Sigmoid colon (tissue), 4 donors: Measurements from ENCODE around the gene TBC1D8.

Source experiments
- CTCF ChIP-seq, 4 experiments: fragments of 450-650 bp in 3 of 4; fragments of 200-600 bp in 1 of 4; IDR thresholded peaks; one replicate each; pipeline ENCODE4 v1.5.1; 2016 to 2019; ENCODE audit warnings: antibody characterized with exemption in 4 of 4, mild to moderate bottlenecking in 3 of 4, moderate library complexity in 2 of 4
- EP300 ChIP-seq, 4 donors: sonication (generic); formaldehyde crosslinking; IDR thresholded peaks; one replicate each; pipeline ENCODE4 v1.6.1; 2017; ENCODE audit warnings: antibody characterized with exemption in 4 of 4
- POLR2A ChIP-seq, 2 donors: fragments of 450-650 bp; IDR thresholded peaks; one replicate each; pipeline ENCODE4 v1.6.1; 2016; ENCODE audit warnings: antibody characterized with exemption in 2 of 2, mild to moderate bottlenecking in 2 of 2, moderate library complexity in 2 of 2
- POLR2AphosphoS5 ChIP-seq, 4 donors: sonication (generic); formaldehyde crosslinking; IDR thresholded peaks; one replicate each; pipeline ENCODE4 v1.6.1; 2017; ENCODE audit warnings: antibody characterized with exemption in 4 of 4

- TF ChIP-seq CTCF (IDR thresholded peaks at IDR 0.05) (no peak), EP300 (IDR thresholded peaks at IDR 0.05) (no peak), POLR2A (IDR thresholded peaks at IDR 0.05) (no peak), POLR2AphosphoS5 (IDR thresholded peaks at IDR 0.05) (no peak)
Measured at GRCh38 chr2:100975521-100975785, 175.7 kb downstream of the TBC1D8 start.
